Measurements from ENCODE around the gene ZNF865. TPM values are rescaled to one million over a fixed set of nuclear protein-coding genes. Genes with fewer than 3 reads are reported as not detected.
A peak's percentile ranks its signal among the peaks of the same experiment; 100 is the strongest.

The ZNF865 gene
- total RNA-seq, 1 experiment from 2014 or later = 21.7 TPM

GRCh38 chr19:55643003-55643886 lies 37.8 kb downstream of the ZNF865 start, which contains the start of gene ZNF581 (continued):
- no peak for TF ChIP-seq ZNF396 (CRISPR knock-in tag; IDR thresholded peaks at IDR 0.05; ENCODE audit: borderline replicate concordance)
- peak; percentile 61; the same call in 1 of the 2 replicates for TF ChIP-seq IRF1 (CRISPR knock-in tag; IDR thresholded peaks at IDR 0.05)
- no peak for TF ChIP-seq ESRRA (CRISPR knock-in tag; IDR thresholded peaks at IDR 0.05; ENCODE audit: borderline replicate concordance)
- TF ChIP-seq AR (CRISPR knock-in tag; IDR thresholded peaks at IDR 0.05) = no peak
- TF ChIP-seq ETV6 (CRISPR knock-in tag; IDR thresholded peaks at IDR 0.05) = no peak
- no peak for TF ChIP-seq GTF2I (CRISPR knock-in tag; conservative IDR thresholded peaks at IDR 0.05)
- no peak for TF ChIP-seq NR2C2 (CRISPR knock-in tag; IDR thresholded peaks at IDR 0.05)
- no peak for TF ChIP-seq TP53 (CRISPR knock-in tag; IDR thresholded peaks at IDR 0.05)
- no peak for TF ChIP-seq ZBTB21 (CRISPR knock-in tag; IDR thresholded peaks at IDR 0.05; ENCODE audit: borderline replicate concordance)
- no peak for TF ChIP-seq IRF2 (CRISPR knock-in tag; IDR thresholded peaks at IDR 0.05; ENCODE audit: borderline replicate concordance, low read depth)
- no peak for TF ChIP-seq HMGA2 (CRISPR knock-in tag; IDR thresholded peaks at IDR 0.05)
- peak; percentile 82; the same call in 1 of the 2 replicates for TF ChIP-seq ARID4B (CRISPR knock-in tag; IDR thresholded peaks at IDR 0.05; ENCODE audit: borderline replicate concordance)
- TF ChIP-seq RORB (CRISPR knock-in tag; IDR thresholded peaks at IDR 0.05) = no peak
- no peak for TF ChIP-seq ZNF671 (CRISPR knock-in tag; IDR thresholded peaks at IDR 0.05)
- peak; percentile 22; the same call in 1 of the 2 replicates for TF ChIP-seq NFYB (CRISPR knock-in tag; conservative IDR thresholded peaks at IDR 0.05; ENCODE audit: low read depth)
- no peak for TF ChIP-seq ZSCAN18 (CRISPR knock-in tag; IDR thresholded peaks at IDR 0.05)
- no peak for TF ChIP-seq ZNF532 (CRISPR knock-in tag; IDR thresholded peaks at IDR 0.05; ENCODE audit: borderline replicate concordance)
